HG02588 (cell line): Measurements from ENCODE around the gene MYLIP.
"Not testable (repeated sequence)": the region's sequence is repeated elsewhere in the genome, so short reads cannot be mapped to it uniquely, and the experiment has no call there.

Experiments
- ATAC-seq: cut with Tn5 transposase; IDR thresholded peaks from one replicate; pipeline ENCODE4 v1.9.1; 2021; ENCODE audit warnings: mild to moderate bottlenecking, moderate library complexity; ENCODE audit not compliant: unreplicated experiment

MYLIP gene

GRCh38 chr6:16168858-16169257, 40.0 kb downstream of the MYLIP start:
- ATAC-seq: no peak

- ATAC-seq: no peak
These were observed 42.5 kb downstream of the MYLIP start for GRCh38 chr6:16171400-16171799.

- ATAC-seq: no peak
These were observed 44.5 kb downstream of the MYLIP start for GRCh38 chr6:16173167-16173940.

GRCh38 chr6:16174416-16175078, 45.7 kb downstream of the MYLIP start:
- no peak for ATAC-seq

GRCh38 chr6:16176600-16176999, 47.7 kb downstream of the MYLIP start:
- ATAC-seq: not testable (repeated sequence)

GRCh38 chr6:16177881-16178280, 49.0 kb downstream of the MYLIP start:
- no peak for ATAC-seq

GRCh38 chr6:16178351-16178750, 49.5 kb downstream of the MYLIP start:
- ATAC-seq: no peak

GRCh38 chr6:16179063-16179462, 50.2 kb downstream of the MYLIP start:
- no peak for ATAC-seq

- no peak for ATAC-seq
These were observed 51.1 kb downstream of the MYLIP start for GRCh38 chr6:16179970-16180431.

GRCh38 chr6:16180696-16181438, 52.0 kb downstream of the MYLIP start:
- no peak for ATAC-seq

- no peak for ATAC-seq
These were observed 52.8 kb downstream of the MYLIP start for GRCh38 chr6:16181439-16182297.

GRCh38 chr6:16183187-16183664, 54.3 kb downstream of the MYLIP start:
- no peak for ATAC-seq

- no peak for ATAC-seq
These were observed 55.2 kb downstream of the MYLIP start for GRCh38 chr6:16184129-16184528.

GRCh38 chr6:16184551-16184950, 55.7 kb downstream of the MYLIP start:
- no peak for ATAC-seq

- ATAC-seq: no peak
These were observed 58.3 kb downstream of the MYLIP start for GRCh38 chr6:16187176-16187575.

- ATAC-seq: no peak
These were observed 61.3 kb downstream of the MYLIP start for GRCh38 chr6:16190214-16190613.

- ATAC-seq: no peak
These were observed 67.5 kb downstream of the MYLIP start for GRCh38 chr6:16196260-16196983.

GRCh38 chr6:16196984-16197546, 68.2 kb downstream of the MYLIP start:
- no peak for ATAC-seq
